Lower leg skin (tissue), 4 donors: ENCODE measurements around the gene REV3L. TPM values are rescaled to one million over a fixed set of nuclear protein-coding genes. Genes with fewer than 3 reads are reported as not detected.

Source experiments
- DNase-seq, 2 donors: peaks; one replicate each; pipeline ENCODE4 v3.0.0-alpha.2; 2019; ENCODE audit warnings: low spot score in 2 of 2
- H3K4me3 ChIP-seq: fragments of 200-600 bp; sonication (generic); 2 replicates; pipeline ENCODE4 v1.5.1; 2017; ENCODE audit warnings: mild to moderate bottlenecking, low read depth; ENCODE audit not compliant: poor library complexity, severe bottlenecking
- POLR2A ChIP-seq, 2 donors: fragments of 450-650 bp; IDR thresholded peaks; one replicate each; pipeline ENCODE4 v1.6.1; 2016 to 2017; ENCODE audit warnings: antibody characterized with exemption in 2 of 2, mild to moderate bottlenecking in 1 of 2, moderate library complexity in 1 of 2
- WGBS, 2 donors: methylation state at CpG; one replicate each; pipeline ENCODE4 v1.1.5; 2018; 5-methylcytosine and 5-hydroxymethylcytosine counted together
- intact Hi-C: fragments of 100-400 bp; cut with DNase I; formaldehyde crosslinking; loops from one replicate; pipeline ENCODE4 v1.15.0; 2023; ENCODE audit warnings: low total_unique reads
- total RNA-seq, 4 donors: library from RNA; depleted of rRNA; stranded (reverse); fragments of >200 nt; gene quantifications; one replicate each; pipeline ENCODE4 v1.1.0, GENCODE V29; 2016
- TF ChIP-seq, protein P1 (sequence below), 3 donors: fragments of 450-650 bp; IDR thresholded peaks; one replicate each; pipeline ENCODE4 v1.5.1; 2016; ENCODE audit warnings: antibody characterized with exemption in 3 of 3, mild to moderate bottlenecking in 3 of 3, moderate library complexity in 2 of 3

Gene REV3L
- total RNA-seq, 4 donors from 2014 or later = 25.9 to 45.9 (median 28.6) TPM

DNA sequence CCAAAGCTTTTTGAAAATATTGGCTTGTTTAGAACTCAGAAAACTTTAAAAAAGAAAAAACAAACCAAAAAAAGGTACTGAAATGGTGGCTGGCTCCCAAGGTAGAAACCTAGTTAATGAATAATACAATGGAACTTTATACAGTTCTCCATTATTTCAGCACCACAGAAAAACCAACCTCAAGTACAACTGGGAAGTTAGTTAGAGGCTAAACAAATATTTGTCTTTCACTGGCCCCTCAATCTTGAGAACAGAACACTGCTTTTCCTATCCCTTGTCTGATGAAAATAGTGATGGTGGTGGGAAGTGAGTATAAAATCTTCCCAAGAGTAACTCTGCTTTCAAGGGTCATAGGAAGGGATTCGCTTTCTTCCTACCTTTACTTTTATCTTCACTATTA, 126.5 kb downstream of the REV3L start:
- intact Hi-C loops = no loop called here
- WGBS, 2 donors = 97 to 100% methylated on average over 1 of the region's 1 CpG
- no peak overlapping the region for H3K4me3 ChIP-seq
- DNase-seq = no peak
- TF ChIP-seq, protein P1, sequence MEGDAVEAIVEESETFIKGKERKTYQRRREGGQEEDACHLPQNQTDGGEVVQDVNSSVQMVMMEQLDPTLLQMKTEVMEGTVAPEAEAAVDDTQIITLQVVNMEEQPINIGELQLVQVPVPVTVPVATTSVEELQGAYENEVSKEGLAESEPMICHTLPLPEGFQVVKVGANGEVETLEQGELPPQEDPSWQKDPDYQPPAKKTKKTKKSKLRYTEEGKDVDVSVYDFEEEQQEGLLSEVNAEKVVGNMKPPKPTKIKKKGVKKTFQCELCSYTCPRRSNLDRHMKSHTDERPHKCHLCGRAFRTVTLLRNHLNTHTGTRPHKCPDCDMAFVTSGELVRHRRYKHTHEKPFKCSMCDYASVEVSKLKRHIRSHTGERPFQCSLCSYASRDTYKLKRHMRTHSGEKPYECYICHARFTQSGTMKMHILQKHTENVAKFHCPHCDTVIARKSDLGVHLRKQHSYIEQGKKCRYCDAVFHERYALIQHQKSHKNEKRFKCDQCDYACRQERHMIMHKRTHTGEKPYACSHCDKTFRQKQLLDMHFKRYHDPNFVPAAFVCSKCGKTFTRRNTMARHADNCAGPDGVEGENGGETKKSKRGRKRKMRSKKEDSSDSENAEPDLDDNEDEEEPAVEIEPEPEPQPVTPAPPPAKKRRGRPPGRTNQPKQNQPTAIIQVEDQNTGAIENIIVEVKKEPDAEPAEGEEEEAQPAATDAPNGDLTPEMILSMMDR (IDR thresholded peaks at IDR 0.05) = no peak

- WGBS, 2 donors = 87 to 92% methylated on average over 3 of the region's 3 CpGs
- intact Hi-C loops = no loop called here
- no peak overlapping the region for H3K4me3 ChIP-seq
- DNase-seq = no peak
- TF ChIP-seq, protein P1 (IDR thresholded peaks at IDR 0.05) = no peak
- no peak for TF ChIP-seq POLR2A (IDR thresholded peaks at IDR 0.05)
Measured at GRCh38 chr6:111354758-111355555, 128.1 kb downstream of the REV3L start.

GRCh38 chr6:111353912-111354462, 129.0 kb downstream of the REV3L start:
- no peak for TF ChIP-seq POLR2A (IDR thresholded peaks at IDR 0.05)
- TF ChIP-seq, protein P1 (IDR thresholded peaks at IDR 0.05) = no peak
- H3K4me3 ChIP-seq = no peak overlapping the region
- no peak for DNase-seq
- WGBS, 2 donors = 85 to 88% methylated on average over 5 of the region's 5 CpGs
- intact Hi-C loops = no loop called here

DNA sequence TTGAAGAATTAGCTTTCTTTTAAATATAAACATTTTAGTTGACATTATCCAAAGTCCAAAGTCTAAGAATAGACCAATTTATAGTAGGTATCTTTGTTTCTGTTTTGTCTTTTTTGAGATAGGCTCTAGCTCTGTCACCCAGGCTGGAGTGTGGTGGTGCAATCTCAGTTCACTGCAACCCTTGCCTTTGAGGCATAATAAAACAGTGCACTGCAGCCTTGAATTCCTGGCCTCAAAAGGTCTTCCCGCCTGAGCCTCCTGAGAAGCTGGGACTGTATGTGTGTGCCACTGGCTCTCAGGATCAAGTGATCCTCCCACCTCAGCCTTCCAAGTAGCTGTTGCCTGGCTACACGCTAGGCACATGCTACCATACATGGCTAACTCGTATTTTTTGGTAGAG, 135.4 kb downstream of the REV3L start:
- intact Hi-C loops = no loop called here
- TF ChIP-seq, protein P1 (IDR thresholded peaks at IDR 0.05) = no peak
- TF ChIP-seq POLR2A (IDR thresholded peaks at IDR 0.05) = no peak
- WGBS, 2 donors = 83 to 96% methylated on average over 3 of the region's 3 CpGs
- no peak overlapping the region for H3K4me3 ChIP-seq
- no peak for DNase-seq

DNA sequence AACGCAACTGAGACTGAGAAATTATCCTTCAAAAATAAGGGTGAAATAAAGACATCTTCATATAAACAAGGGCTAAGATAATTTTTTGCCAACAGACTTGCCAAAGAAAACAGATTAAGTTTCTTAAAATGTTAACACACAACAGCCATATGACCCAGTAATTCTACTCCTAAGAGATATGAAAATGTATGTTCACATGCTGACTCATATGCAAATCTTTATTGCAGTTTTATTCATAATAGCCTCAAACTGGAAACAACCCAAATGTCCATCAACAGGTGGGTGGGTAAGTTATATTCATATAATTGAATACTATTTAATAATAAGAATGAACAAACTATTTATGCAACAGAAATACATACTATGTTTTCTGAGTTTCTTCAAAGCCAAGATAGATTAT, 140.1 kb downstream of the REV3L start:
- WGBS, 2 donors = 88 to 94% methylated on average over 1 of the region's 1 CpG
- TF ChIP-seq, protein P1 (IDR thresholded peaks at IDR 0.05) = no peak
- TF ChIP-seq POLR2A (IDR thresholded peaks at IDR 0.05) = no peak
- intact Hi-C loops = no loop called here

More for the DNA sequence above, 140.1 kb downstream of the REV3L start:
- H3K4me3 ChIP-seq = no peak overlapping the region
- no peak for DNase-seq
